ENCODE data around the gene MIDN.

The MIDN gene

GRCh38 chr19:1228161-1228957 lies 20.0 kb upstream of the MIDN start:
- Histone ChIP-seq H3K4me1 (ENCODE audit: control insufficient read depth, insufficient read depth, low read length) (no peaks in the 10 kb centered on the region), H3K9me3 (ENCODE audit: control insufficient read depth, insufficient read depth, low read depth, low read length) (no peaks in the 10 kb centered on the region), H3K4me3 (ENCODE audit: low read depth, low read length) (no peak overlapping the region), H3K36me3 (ENCODE audit: control insufficient read depth in 2 of 2, insufficient read depth in 1 of 2, low read length in 2 of 2) (peaks cover 0 to 64% of the 10 kb centered on the region in 2 experiments; a peak in 2 of 3 replicates), H3K27ac (ENCODE audit: extremely low read depth, low read depth, low read length) (no peak overlapping the region)
- CTCF ChIA-PET, result interaction anchor here (0.6 kb wide), 2 partner anchors 41 to 125 kb away, joined by 3 read pairs; partner anchors contain the start of genes CIRBP and GPX4
- TF ChIP-seq SETDB1 (IDR thresholded peaks at IDR 0.05; ENCODE audit: insufficient read length, low read length) (no peak), ZNF777 (tag by site-specific recombination; IDR thresholded peaks at IDR 0.05; ENCODE audit: borderline replicate concordance) (no peak), ZNF843 (tag by site-specific recombination; IDR thresholded peaks at IDR 0.05) (no peak), ZNF391 (tag by site-specific recombination; IDR thresholded peaks at IDR 0.05; ENCODE audit: borderline replicate concordance, low read depth) (no peak), ZNF530 (tag by site-specific recombination; IDR thresholded peaks at IDR 0.05; ENCODE audit: low read depth) (no peak), ZFP41 (tag by site-specific recombination; IDR thresholded peaks at IDR 0.05; ENCODE audit: borderline replicate concordance) (no peak)
- POLR2A ChIA-PET, result no interaction called here

- Histone ChIP-seq H3K4me3 (ENCODE audit: low read depth, low read length) (no peak overlapping the region), H3K27ac (ENCODE audit: extremely low read depth, low read depth, low read length) (no peak overlapping the region), H3K4me1 (ENCODE audit: control insufficient read depth, insufficient read depth, low read length) (no peaks in the 10 kb centered on the region), H3K36me3 (ENCODE audit: control insufficient read depth in 2 of 2, insufficient read depth in 1 of 2, low read length in 2 of 2) (peaks cover 0 to 62% of the 10 kb centered on the region in 2 experiments; a peak in 2 of 3 replicates), H3K9me3 (ENCODE audit: control insufficient read depth, insufficient read depth, low read depth, low read length) (no peaks in the 10 kb centered on the region)
- ChIA-PET CTCF (no interaction called here), POLR2A (interaction anchor here (1.1 kb wide), 1 partner anchor 40 kb away, joined by 4 read pairs; the partner anchor contains the start of gene CIRBP)
- TF ChIP-seq ZNF311 (tag by site-specific recombination; IDR thresholded peaks at IDR 0.05; ENCODE audit: borderline replicate concordance) (no peak), ZFP3 (tag by site-specific recombination; IDR thresholded peaks at IDR 0.05; ENCODE audit: low read depth) (no peak), PRDM2 (tag by site-specific recombination; IDR thresholded peaks at IDR 0.05; ENCODE audit: borderline replicate concordance) (no peak), BCL11B (tag by site-specific recombination; IDR thresholded peaks at IDR 0.05; ENCODE audit: low read depth) (no peak), GLIS1 (tag by site-specific recombination; IDR thresholded peaks at IDR 0.05) (no peak), EGR2 (tag by site-specific recombination; IDR thresholded peaks at IDR 0.05; ENCODE audit: low read depth) (no peak), SCRT2 (tag by site-specific recombination; IDR thresholded peaks at IDR 0.05) (no peak), ZNF19 (tag by site-specific recombination; IDR thresholded peaks at IDR 0.05; ENCODE audit: low read depth) (no peak), HOXA7 (CRISPR knock-in tag; IDR thresholded peaks at IDR 0.05; ENCODE audit: borderline replicate concordance) (no peak), ZNF248 (tag by site-specific recombination; IDR thresholded peaks at IDR 0.05) (no peak)
Observed at GRCh38 chr19:1229056-1229923, 19.1 kb upstream of the MIDN start.
